ENCODE data around the gene TMOD2. TPM values are rescaled to one million over a fixed set of nuclear protein-coding genes. Genes with fewer than 3 reads are reported as not detected.

Gene TMOD2
- 1 to 10 TPM; 6.2 to 6.5 TPM for total RNA-seq

DNA sequence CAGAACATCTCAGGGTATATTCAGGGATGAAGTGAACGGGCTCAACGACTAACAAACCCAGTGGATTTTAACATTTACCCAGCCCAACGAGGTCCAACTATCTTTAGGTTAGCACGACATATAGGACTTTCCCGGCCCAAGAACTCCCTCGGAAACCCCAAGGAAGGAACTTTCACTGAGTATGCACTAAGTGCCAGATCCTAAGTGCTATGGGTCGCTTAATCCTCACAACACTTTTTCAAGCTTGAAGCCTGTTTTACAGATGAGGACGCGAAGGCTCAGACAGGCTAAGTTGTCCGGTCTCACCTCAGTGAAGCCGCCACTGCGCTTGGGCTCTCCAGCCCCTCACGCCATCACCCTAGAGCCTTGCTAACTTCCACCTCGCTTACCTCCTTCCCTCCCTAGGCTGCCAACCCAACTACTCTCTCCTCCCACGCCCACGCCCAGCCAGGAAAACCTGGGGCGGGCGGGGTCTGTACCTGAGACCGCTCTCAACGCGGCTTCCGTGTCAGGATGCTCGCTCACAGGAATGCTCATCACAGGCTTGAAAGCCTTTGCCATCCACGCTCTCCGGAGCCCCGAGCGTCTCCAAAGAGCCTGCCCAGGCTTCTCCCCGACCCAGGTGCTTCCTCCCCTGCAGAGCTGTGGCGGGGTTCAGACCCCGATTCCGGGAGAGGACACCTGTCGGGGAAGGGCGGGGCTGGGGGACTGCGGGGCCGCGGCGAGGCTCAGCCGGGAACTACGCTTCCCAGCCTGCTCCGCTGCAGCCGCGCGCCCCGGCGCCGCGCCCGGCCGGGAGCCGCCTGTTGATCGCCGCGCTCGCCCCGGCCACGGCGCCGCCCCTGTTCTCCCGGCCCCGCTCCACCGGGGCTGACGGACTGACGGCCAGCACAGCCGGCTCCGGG, at the start of gene TMOD2:
TMOD2 (plus strand) TSS at position 806 of the 905 bp plus-strand sequence. CDS start 14,845 bp downstream, outside the sequence.
- peak; percentile 50 for DNase-seq
- peak within 1 kb of the TSS; percentile 77 for H3K4me3 Mint-ChIP-seq
- peaks cover 24% of the 10 kb centered on the region for H3K4me1 Mint-ChIP-seq
- H3K36me3 Mint-ChIP-seq (ENCODE audit: low read depth) = peaks cover 3% of the 10 kb centered on the region
- ChIA-PET CTCF (interaction anchor here (1.1 to 1.5 kb wide), 3 partner anchors 13 to 101 kb away, joined by 3 to 8 read pairs (median 5); partner anchors contain the start of gene LYSMD2), POLR2A (interaction anchor here (3.4 kb wide), 1 partner anchor 14 kb away, joined by 16 read pairs; the partner anchor contains the start of gene LYSMD2)
- H3K27ac Mint-ChIP-seq = no peak within 1 kb of the TSS
- H3K9me3 Mint-ChIP-seq = peaks cover 3% of the 10 kb centered on the region
- peaks cover 33% of the 10 kb centered on the region for H3K27me3 Mint-ChIP-seq

DNA sequence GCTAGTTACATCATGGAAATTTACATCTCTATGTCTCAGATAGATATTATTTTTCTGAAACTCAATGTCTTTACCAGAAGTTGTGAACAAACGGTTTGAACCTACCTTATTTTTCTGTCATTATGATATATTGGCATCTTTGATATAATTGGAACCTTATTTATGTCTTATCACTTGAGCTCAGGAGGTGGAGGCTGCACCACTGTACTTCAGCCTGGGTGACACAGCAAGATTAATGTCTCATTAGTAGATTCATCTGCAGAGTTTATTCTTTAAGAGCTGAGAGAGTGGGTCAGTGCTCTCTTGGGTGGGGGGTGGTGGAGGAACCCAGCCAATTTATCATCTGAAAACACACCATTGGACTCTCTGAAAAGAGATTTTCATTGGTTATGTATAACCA, 48.7 kb upstream of the TMOD2 start:
- no peak overlapping the region for H3K4me3 Mint-ChIP-seq
- H3K4me1 Mint-ChIP-seq = no peaks in the 10 kb centered on the region
- H3K9me3 Mint-ChIP-seq = no peaks in the 10 kb centered on the region
- no peak overlapping the region for H3K27ac Mint-ChIP-seq
- DNase-seq = no peak
- H3K27me3 Mint-ChIP-seq = peaks cover 35% of the 10 kb centered on the region
- ChIA-PET POLR2A (no interaction called here), CTCF (no interaction called here)
- no peaks in the 10 kb centered on the region for H3K36me3 Mint-ChIP-seq (ENCODE audit: low read depth)

DNA sequence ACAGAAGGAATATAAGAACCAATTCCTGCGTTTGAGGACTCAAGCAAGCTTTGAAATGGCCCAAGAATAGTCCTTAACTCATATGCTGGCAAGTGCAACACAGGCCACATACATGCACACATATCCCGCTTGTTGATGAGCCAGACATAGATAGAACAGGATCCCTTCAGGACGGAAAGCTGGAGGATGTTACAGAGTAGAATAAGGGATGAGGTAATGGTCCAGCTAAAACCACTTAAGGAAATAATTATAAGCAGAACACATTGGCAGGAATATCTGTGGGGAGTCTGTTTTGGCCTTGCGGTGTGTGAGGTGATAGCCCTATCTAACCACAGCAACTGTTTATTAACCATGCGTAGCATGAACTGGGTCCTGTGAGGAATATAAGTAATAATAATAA, 45.1 kb upstream of the TMOD2 start:
- DNase-seq = no peak
- Mint-ChIP-seq H3K27me3 (peaks cover 10% of the 10 kb centered on the region), H3K4me1 (no peaks in the 10 kb centered on the region), H3K4me3 (no peak overlapping the region), H3K9me3 (no peaks in the 10 kb centered on the region), H3K27ac (no peak overlapping the region), H3K36me3 (ENCODE audit: low read depth) (no peaks in the 10 kb centered on the region)
- POLR2A ChIA-PET = no interaction called here
- CTCF ChIA-PET = no interaction called here

GRCh38 chr15:51706926-51707608, 44.3 kb upstream of the TMOD2 start:
- DNase-seq = no peak
- peaks cover 10% of the 10 kb centered on the region for H3K27me3 Mint-ChIP-seq
- no peak overlapping the region for H3K27ac Mint-ChIP-seq
- CTCF ChIA-PET = no interaction called here
- H3K9me3 Mint-ChIP-seq = no peaks in the 10 kb centered on the region
- no peak overlapping the region for H3K4me3 Mint-ChIP-seq
- POLR2A ChIA-PET = no interaction called here
- no peaks in the 10 kb centered on the region for H3K36me3 Mint-ChIP-seq (ENCODE audit: low read depth)
- H3K4me1 Mint-ChIP-seq = no peaks in the 10 kb centered on the region

DNA sequence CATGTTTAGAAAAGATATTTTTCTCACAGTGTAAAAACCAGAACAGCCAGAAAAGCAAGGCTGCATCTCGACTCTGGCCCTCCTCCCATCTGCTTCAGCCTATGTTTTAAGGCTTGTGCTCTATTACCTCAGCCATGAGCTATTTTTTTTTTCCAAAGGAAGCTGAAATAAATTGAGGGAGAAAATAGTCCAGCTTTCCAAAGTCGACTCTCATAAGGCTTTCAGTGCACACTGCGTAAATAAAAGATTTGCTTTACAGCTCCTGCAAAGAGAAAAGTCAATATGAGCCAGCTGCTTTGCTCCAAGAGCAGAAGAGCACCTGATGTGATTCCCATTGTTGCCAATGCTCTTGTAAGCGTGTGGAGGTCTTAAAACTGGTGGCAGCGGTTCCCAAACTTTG, 43.4 kb upstream of the TMOD2 start:
- ChIA-PET CTCF (no interaction called here), POLR2A (no interaction called here)
- Mint-ChIP-seq H3K4me3 (no peak overlapping the region), H3K9me3 (no peaks in the 10 kb centered on the region), H3K4me1 (no peaks in the 10 kb centered on the region), H3K27me3 (peaks cover 7% of the 10 kb centered on the region), H3K27ac (no peak overlapping the region), H3K36me3 (ENCODE audit: low read depth) (no peaks in the 10 kb centered on the region)
- no peak for DNase-seq

- H3K4me1 Mint-ChIP-seq = no peaks in the 10 kb centered on the region
- CTCF ChIA-PET = no interaction called here
- H3K9me3 Mint-ChIP-seq = no peaks in the 10 kb centered on the region
- no peak for DNase-seq
- no peaks in the 10 kb centered on the region for H3K36me3 Mint-ChIP-seq (ENCODE audit: low read depth)
- H3K27ac Mint-ChIP-seq = no peak overlapping the region
- H3K27me3 Mint-ChIP-seq = peaks cover 3% of the 10 kb centered on the region
- H3K4me3 Mint-ChIP-seq = no peak overlapping the region
- POLR2A ChIA-PET = no interaction called here
Observed at GRCh38 chr15:51709031-51709430, 42.4 kb upstream of the TMOD2 start.

DNA sequence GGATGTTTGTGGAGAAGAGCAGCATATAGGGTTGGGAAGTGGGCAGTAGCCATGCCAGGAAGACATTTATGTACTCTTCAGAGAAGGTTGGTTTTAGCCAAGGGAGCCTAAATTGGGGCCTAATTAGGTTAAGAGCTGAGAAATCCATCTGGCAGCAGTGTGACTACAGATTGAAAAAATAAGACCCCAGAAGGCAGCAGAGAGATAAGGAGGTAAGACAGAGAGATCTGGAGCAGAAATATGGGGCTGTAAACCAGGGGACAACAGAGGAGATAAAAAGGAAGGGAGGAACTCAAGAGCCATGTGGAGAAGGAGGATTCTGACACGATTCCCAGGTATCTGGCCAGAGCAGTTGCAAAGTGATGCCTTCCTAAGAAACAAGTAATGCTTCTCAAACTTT, 37.2 kb upstream of the TMOD2 start:
- POLR2A ChIA-PET = no interaction called here
- CTCF ChIA-PET = no interaction called here

DNA sequence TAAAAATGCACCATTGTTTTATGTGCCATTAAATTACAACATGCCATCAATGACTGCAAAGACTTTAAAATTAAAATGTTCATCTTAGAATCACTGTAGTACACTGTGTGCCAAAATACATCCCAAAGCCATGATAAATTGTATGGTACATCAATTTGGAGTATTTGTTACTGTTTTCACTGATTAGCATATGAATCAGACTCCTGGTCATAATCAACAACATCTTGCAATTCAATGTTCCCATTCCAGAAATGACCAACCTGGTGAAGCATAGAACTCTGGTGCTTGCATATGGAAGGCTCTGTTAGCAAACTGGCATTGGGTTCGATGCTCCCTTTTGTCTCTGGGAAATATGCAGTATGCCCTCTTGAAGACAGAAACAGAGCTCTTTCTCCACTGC, 36.5 kb upstream of the TMOD2 start:
- Mint-ChIP-seq H3K27me3 (no peaks in the 10 kb centered on the region), H3K27ac (no peak overlapping the region), H3K9me3 (no peaks in the 10 kb centered on the region), H3K4me3 (no peak overlapping the region), H3K4me1 (no peaks in the 10 kb centered on the region), H3K36me3 (ENCODE audit: low read depth) (no peaks in the 10 kb centered on the region)
- no peak for DNase-seq
- ChIA-PET CTCF (no interaction called here), POLR2A (no interaction called here)

More for the DNA sequence above, 37.2 kb upstream of the TMOD2 start:
- DNase-seq = no peak
- Mint-ChIP-seq H3K27me3 (no peaks in the 10 kb centered on the region), H3K4me1 (no peaks in the 10 kb centered on the region), H3K36me3 (ENCODE audit: low read depth) (no peaks in the 10 kb centered on the region), H3K27ac (no peak overlapping the region), H3K9me3 (no peaks in the 10 kb centered on the region), H3K4me3 (no peak overlapping the region)

DNA sequence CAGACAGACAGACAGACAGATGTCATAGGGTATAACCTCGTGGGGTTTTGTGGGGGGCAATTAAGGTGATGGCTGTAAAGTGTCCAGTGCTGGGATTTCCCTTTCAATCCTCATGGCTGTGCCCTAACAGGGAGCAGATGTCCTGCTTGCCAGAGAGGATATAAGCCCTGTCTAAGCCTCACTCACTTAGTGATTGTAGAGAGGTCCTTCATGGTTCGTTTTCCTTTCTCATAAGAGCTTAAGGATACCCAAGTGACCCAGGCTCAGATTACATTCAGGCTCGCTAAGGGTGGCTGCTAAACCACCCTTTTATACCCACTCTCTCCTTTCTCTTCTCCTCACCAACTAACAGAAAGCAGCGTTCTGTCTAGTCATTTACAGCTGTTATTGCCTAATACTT, 33.2 kb upstream of the TMOD2 start:
- peaks cover 4% of the 10 kb centered on the region for H3K4me1 Mint-ChIP-seq
- no peak overlapping the region for H3K4me3 Mint-ChIP-seq
- no peaks in the 10 kb centered on the region for H3K27me3 Mint-ChIP-seq
- no peak for DNase-seq
- no peaks in the 10 kb centered on the region for H3K9me3 Mint-ChIP-seq
- ChIA-PET POLR2A (no interaction called here), CTCF (no interaction called here)
- peaks cover 17% of the 10 kb centered on the region for H3K36me3 Mint-ChIP-seq (ENCODE audit: low read depth)
- no peak overlapping the region for H3K27ac Mint-ChIP-seq

DNA sequence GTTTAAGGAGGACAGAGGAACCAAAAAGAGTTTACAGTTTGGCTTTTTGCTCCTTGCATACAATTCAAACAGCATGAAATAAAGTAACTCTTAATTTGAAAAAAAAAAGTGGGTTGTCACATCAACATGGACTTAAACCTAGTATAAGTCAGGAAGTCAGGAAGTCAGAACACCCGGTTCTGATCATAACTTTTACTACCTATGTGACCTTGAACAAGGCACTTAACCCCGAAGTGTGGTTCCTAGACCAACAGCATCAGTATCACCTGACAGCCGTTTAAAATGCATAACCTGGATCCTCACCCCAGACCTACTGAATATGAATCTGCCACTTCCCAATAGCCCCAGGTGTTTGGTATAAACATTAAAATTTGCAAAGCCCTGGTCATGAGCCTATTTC, 32.7 kb upstream of the TMOD2 start:
- ChIA-PET POLR2A (no interaction called here), CTCF (interaction anchor here (1.5 kb wide), 1 partner anchor 69 kb away, joined by 4 read pairs; no protein-coding TSS in a partner anchor)

DNA sequence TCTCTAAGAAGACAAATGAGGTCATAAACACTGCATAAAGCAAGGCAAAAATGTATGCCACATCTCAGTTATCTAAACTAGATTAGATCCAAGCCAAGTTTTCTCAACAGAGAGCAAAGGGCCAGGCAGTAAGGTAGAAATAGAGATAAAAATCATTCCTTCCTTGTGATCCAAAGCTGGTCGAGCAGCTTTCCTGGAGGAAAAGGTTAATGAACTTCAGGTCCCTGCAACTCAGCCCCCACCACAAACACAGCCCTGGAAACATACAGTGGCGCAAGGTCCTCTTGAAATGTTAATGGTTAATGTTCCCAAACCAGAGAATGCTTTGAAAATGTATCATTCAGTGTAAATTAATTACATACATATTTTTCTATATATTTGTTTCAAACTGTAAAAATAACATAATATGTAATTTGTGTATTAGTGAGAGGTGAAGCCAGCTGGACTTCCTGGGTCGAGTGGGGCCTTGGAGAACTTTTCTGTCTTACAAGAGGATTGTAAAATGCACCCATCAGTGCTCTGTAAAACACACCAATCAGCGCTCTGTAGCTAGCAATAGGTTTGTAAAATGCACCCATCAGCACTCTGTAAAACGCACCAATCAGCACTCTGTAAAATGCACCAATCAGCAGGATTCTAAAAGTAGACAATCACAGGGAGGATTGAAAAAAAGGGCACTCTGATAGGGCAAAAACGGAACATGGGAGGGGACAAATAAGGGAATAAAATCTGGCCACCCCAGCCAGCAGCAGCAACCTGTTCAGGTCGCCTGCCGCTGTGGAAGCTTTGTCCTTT, 31.0 kb upstream of the TMOD2 start:
- POLR2A ChIA-PET = no interaction called here
- Mint-ChIP-seq H3K27ac (no peak overlapping the region), H3K4me3 (no peak overlapping the region), H3K4me1 (peaks cover 14% of the 10 kb centered on the region), H3K36me3 (ENCODE audit: low read depth) (peaks cover 19% of the 10 kb centered on the region), H3K27me3 (no peaks in the 10 kb centered on the region), H3K9me3 (no peaks in the 10 kb centered on the region)
- DNase-seq = no peak
- CTCF ChIA-PET = interaction anchor here (0.6 to 1.5 kb wide), 3 partner anchors 9 to 70 kb away, joined by 3 to 4 read pairs (median 3); no protein-coding TSS in a partner anchor

More for the DNA sequence above, 32.7 kb upstream of the TMOD2 start:
- Mint-ChIP-seq H3K27me3 (no peaks in the 10 kb centered on the region), H3K27ac (no peak overlapping the region), H3K4me3 (no peak overlapping the region), H3K9me3 (no peaks in the 10 kb centered on the region), H3K36me3 (ENCODE audit: low read depth) (peaks cover 19% of the 10 kb centered on the region), H3K4me1 (peaks cover 4% of the 10 kb centered on the region)
- DNase-seq = no peak

DNA sequence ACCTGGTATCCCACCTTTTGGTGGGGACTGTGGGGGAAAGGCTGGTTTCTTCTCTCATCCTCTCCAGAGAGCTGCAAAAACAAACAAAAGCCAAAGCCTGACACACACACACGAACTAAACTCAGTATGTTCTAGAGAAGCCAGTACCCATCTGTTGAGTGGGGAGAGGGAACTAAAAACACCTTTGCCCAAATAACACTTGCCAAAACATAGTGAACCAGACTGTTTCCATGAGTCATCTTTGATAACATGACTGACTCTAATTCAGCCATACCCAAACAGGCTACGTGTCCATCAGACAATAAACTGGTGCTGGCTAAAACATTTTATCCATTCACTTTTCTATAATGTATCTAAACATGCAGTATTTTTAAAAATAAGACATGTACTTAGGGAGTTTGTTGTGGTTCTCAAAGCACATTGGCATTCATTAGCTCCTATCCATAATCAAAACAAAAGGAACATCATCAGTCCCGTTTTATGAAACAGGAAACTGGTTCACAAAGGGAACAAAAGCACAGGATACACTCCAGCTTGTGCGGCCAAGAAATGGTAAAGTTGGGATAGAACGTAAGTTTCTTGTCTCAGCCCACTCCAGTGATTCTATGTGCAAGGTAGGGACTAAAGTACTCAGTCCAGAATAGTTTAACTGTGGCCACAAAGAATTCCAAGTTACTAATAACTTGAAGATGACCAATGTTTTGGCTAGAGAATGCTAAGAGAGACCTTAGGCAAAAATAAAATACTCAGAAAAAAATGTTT, 30.0 kb upstream of the TMOD2 start:
- peaks cover 19% of the 10 kb centered on the region for H3K36me3 Mint-ChIP-seq (ENCODE audit: low read depth)
- no peaks in the 10 kb centered on the region for H3K9me3 Mint-ChIP-seq
- POLR2A ChIA-PET = no interaction called here
- no peak overlapping the region for H3K4me3 Mint-ChIP-seq
- H3K27me3 Mint-ChIP-seq = no peaks in the 10 kb centered on the region
- CTCF ChIA-PET = interaction anchor here (1.4 kb wide), 1 partner anchor 71 kb away, joined by 3 read pairs; no protein-coding TSS in a partner anchor
- no peak for DNase-seq
- peaks cover 14% of the 10 kb centered on the region for H3K4me1 Mint-ChIP-seq
- H3K27ac Mint-ChIP-seq = no peak overlapping the region
